ENCODE data around the gene SLC52A1.
"Not testable (repeated sequence)": the region's sequence is repeated elsewhere in the genome, so short reads cannot be mapped to it uniquely, and the experiment has no call there.

SLC52A1 gene

DNA sequence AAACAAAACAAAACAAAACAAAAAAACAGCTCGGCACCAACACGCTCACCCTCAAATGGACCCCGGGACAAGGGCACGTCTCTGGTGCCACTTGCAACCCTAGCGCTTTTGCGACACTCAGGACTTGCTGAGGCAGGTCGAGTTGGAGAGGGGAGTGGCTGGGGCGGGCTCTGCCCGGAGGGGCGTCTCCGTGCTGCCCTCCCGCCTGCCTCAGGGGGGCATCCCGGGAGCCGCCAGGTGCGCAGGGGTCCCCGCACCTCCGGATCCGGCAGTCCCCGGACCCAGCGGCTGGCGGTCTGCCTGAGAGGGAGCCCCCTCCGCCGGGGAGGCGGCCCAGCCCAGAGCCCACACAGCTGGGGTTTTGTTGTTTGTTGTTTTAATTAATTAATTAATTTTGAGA, at the start of gene SLC52A1:
TSS of gene SLC52A1 (minus strand) at position 112 of the 400 bp plus-strand sequence. CDS start 820 bp downstream, outside the sequence.
- DNase-seq = no peak

DNA sequence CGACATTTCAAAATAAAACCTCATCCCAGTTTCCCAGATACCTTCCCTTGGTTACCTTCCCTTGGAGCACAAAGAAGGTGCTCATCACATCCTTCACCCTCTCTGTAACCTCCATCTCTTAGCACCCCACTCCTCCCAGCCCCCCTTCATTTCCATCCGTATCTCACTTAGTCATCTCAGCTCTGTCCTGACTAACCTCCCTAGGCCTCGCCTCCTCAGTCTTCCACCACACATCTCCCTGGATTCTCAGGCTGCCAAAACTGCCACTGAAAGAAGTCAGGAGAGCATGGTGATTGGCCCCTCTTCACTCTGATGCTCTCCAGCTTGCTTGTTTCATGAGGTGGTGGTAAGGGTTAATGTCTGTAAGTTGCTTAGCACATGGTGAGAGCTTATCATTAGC, 45.4 kb upstream of the SLC52A1 start:
- no peak for DNase-seq

DNA sequence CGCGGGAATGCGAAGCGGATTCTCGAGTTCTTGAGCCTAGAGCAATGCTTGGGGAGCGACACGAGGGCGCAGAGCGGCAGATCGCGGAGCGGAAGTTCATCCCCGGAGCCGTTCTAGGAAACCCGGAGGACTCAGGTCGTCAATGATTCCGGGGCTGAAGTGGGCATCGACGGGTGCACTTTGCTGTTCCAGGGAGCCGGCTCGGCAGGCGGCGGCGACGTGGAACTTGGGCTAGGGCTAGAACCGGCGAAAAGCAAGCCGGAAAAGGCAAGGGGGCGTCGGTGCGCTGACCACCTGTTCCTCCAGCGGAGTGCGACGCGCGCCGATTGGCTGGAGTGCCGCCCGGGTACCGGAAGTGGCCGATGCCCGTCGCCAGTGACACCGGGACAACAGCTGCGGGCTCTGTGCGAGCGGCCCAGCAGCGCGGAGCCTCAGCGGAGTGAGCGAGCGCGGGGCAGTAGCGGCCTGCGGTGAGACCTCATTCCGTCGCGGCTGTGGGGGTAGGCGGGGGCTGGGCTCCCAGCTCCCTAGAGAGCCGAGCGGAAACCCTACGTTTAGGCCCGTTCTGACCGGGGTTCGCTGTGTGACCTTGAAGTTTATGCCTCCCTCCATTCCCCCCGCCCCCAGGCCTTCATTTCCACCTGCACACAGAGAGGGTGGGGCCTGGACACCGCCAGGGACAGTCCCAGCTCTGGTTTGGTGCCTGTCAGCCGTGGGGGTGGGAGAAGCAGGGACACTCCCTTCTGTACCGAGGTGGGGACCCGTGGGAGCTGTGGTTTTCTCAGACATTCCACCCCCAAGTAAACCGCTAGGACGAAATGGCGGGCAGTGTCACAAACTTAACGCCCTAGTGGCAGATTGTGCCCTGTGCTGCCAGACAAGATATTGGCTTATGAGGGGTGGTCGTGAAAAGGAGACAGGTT, 43.1 kb upstream of the SLC52A1 start, which contains the start of gene ZFP3:
TSS of gene ZFP3 (plus strand) at position 362 of the 923 bp plus-strand sequence. CDS start 13,038 bp downstream, outside the sequence.
- peak; percentile 83 for DNase-seq

DNA sequence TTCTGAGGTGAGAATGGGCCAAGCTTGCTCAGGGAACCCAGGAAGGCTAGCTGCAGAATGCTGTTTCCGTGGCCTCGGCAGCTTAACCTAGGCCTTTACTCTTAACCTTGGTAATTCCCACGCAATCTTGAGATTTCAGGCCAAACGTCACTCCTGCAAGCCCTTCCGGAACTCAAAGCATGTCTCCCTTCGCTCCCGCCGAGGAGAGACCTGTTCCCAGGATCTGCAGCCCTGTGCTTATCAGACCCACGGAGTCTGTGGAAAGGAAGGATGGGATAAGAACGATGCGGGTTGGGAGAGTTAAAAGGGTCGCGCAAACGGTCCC, 42.5 kb upstream of the SLC52A1 start:
- DNase-seq = no peak

DNA sequence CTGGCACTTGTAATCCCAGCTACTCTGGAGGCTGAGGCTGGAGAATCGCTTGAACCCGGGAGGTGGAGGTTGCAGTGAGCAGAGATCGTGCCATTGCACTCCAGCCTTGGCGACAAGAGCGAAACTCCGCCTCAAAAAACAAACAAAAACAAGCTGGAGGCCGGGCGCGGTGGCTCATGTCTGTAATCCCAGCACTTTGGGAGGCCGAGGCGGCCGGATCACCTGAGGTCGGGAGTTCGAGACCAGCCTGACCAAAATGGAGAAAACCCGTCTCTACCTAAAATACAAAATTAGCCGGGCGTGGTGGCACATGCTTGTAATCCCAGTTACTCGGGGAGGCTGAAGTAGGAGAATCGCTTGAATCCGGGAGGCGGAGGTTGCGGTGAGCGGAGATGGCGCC, 42.0 kb upstream of the SLC52A1 start:
- DNase-seq = not testable (repeated sequence)

DNA sequence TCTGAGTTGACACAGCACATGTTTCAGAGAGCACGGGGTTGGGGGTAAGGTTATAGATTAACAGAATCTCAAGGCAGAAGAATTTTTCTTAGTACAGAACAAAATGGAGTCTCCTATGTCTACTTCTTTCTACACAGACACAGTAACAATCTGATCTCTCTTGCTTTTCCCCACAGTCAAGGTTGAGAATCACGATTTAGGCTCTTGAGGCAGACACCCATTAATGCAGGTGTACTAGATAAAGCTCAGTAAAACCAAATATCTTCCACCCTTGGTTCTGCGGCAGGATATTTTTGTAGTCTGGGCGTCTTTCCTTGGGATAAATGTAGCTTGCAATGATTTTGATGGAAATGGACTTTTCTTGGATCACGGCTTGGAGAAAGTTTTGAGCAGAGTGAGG, 40.2 kb upstream of the SLC52A1 start:
- not testable (repeated sequence) for DNase-seq

DNA sequence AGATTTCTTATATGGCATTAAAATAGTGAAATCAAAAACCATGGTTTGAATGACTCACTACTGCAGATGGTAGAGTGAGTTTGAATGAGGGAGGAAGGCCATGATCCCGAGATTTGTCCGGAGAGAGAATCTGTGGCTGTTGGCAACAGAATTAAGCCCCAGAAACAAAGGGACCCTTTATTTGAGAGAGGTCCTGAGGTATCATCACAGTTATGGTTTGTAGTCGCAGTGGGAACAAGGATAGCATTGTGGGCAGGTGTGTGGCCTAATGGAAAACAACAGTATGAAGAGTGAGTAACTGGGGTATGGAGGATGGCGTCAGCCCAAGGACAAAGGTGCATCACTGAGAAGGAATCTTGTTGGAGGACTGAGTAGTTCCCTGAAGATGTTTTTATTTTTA, 34.5 kb upstream of the SLC52A1 start:
- DNase-seq = no peak

DNA sequence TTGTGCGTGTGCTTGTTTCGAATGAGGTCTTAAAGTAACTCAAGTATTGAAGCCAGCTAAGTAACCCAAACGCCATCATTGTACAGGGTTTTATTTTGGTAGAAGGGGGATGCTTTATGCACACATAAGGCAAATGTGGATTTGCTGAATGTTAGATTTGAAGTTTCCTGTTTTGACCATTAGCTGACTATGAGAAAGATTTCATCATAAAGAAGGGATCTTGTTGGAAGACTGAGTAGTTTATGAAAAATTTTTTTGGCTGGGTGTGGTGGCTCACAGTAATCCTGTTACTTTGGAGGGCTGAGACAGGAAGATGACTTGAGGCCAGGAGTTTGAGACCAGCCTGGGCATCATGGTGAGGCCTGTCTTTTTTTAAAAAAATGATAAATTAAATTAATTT, 33.0 kb upstream of the SLC52A1 start:
- no peak for DNase-seq

DNA sequence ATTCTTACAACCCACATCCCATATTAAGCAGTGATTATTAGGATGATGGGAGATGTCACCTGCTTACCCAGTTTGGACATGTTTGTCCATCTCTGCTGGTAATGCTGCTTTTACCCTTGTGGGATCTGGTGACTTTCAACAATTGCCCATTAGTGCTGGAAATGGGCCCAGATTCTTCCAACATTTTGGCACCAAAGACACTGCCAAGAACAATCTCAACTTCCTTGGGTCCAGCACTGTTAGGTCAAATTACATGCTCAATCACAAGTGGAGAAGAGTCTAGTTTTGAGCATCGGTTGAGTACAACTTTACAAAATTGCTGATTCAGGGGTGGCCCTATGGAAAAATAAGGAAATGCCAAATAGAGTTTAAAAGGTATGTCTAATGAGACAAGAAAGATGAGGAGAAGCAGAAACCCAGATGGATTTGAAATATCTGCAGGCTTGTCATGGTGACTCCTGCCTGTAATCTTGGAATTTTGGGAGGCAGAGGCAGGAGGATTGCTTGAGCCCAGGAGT, 30.1 kb upstream of the SLC52A1 start:
- no peak for DNase-seq

DNA sequence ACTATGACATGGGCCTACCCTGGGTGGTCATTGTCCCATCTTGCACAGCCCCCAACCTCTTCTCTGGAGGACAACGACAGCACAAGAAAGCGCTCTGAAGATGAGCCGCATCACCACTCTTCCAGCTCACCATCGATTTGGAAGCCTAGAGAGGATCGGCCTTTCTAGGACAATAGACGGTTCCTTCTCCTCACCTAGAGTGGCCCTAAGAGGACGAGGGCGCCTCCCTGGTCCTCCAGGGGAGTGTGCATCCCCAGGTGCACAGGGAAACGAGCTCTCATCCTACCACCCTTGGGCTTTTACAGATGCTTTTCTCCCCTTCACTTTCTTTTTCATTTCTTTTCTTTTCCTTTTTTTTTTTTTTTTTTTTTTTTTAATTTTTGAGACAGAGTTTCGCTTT, 20.3 kb upstream of the SLC52A1 start:
- DNase-seq = no peak

DNA sequence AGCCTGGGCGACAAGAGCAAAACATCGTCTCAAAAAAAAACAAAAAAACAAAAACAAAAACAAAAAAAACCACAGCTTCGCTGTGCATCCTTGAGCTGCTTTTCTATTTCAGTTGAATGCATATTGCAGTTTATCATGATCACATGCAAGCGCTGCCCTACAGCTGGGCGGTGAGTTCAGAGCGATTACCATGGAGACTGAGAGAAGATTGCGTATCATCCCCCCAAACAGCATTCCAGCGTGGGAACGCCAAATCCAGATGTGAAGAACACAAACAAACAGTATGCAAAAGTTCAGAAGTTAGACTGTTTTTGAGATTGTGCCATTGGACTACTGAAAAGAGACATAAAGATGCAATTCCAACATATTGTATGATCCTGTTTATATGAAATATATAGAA, 15.1 kb upstream of the SLC52A1 start:
- no peak for DNase-seq

DNA sequence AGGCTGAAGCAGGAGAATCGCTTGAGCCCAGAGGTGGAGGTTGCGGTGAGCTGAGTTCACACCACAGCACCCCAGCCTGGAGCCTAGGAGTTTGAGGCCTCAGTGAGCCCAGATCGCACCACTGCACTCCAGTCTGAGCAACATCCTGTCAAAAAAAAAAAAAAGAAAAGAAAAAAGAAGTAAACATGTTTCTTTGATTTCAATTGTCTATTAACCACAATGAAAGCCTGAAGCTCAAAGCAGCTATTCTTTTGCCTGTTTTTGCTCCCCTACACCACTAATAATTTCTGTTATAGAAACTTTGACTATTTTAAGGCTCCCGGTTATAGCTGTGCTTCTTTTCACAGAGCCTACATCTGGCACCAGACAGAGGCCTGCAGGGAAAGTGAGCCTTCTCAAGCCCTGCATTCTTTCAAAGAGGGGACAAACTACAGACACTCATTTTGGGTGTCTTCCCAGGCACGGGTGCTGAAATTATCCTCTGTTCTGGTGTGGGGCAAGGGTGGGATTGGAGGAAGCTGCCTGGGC, 14.2 kb upstream of the SLC52A1 start:
- peak; percentile 84 for DNase-seq

DNA sequence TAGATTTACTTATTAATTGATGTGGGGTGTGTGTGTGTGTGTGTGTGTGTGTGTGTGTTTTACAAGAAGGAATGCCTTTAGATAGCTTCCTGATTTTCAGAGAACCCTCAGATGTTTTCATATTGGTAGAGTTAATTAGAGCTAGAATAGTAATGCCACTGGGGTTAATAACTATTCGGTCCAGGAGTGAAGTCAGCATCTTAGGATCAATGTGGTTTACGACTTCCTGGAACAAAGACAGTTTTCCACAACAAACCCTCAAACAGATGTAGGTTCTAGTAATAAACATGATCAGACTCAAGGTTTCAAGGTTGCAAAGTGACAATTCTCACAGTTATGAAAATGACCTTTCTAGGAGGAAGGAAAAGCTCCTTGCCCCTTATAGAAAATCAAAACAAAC, 12.2 kb upstream of the SLC52A1 start:
- DNase-seq = no peak

DNA sequence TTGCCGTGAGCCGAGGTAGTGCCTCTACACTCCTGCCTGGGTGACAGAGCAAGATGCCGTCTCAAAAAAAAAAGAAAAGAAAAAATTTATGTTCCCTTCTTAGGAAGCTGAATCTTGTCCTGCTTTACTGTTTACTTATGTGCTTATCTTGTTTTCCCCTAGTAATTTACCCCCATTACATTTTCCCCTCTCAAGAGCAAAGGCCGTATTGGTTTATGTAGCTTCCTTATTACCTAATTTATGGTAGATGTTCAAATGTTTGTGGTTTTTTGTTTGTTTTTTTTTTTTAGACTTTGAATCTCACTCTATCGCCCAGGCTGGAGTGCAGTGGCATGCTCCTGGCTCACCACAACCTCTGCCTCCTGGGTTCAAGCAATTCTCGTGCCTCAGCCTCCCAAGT, 10.3 kb upstream of the SLC52A1 start:
- DNase-seq = no peak

DNA sequence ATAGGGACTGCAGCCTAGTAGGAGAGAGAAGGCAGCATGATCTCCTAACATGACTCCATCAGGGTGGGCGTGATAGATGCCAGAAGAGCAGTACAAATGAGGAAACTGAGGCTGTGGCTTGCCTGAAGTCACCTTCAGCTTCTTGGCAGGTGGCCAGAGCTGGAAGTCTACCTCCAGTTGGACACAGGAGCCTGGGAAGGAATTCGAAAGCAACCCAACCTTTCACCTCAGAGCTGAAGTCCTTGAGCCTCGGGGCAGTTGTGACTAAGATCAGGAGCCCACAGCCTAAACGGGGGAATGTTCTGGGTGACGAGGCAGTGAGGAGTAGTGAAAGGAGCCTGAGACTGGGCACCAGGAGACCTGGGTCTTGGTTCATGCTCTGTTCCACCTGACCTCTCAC, 9.4 kb upstream of the SLC52A1 start:
- no peak for DNase-seq

DNA sequence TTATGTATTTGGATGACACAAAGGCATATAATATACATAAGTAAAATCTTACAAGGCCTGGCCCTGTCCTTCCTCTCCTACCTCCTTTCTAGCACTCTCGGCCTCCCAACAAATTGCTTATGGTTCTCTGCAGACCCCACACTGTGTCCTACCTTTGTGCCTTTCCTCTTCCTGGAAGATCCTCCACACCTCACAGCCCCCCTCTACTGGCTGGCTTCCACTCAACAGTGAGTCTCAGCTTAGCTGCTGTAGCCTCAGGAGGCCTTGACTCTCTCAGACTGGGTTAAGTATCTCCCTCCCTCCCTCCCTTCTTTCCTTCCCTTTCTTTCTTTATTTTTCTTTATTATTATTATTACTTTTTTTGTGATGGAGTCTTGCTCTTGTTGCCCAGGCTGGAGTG, 8.3 kb upstream of the SLC52A1 start:
- DNase-seq = no peak

DNA sequence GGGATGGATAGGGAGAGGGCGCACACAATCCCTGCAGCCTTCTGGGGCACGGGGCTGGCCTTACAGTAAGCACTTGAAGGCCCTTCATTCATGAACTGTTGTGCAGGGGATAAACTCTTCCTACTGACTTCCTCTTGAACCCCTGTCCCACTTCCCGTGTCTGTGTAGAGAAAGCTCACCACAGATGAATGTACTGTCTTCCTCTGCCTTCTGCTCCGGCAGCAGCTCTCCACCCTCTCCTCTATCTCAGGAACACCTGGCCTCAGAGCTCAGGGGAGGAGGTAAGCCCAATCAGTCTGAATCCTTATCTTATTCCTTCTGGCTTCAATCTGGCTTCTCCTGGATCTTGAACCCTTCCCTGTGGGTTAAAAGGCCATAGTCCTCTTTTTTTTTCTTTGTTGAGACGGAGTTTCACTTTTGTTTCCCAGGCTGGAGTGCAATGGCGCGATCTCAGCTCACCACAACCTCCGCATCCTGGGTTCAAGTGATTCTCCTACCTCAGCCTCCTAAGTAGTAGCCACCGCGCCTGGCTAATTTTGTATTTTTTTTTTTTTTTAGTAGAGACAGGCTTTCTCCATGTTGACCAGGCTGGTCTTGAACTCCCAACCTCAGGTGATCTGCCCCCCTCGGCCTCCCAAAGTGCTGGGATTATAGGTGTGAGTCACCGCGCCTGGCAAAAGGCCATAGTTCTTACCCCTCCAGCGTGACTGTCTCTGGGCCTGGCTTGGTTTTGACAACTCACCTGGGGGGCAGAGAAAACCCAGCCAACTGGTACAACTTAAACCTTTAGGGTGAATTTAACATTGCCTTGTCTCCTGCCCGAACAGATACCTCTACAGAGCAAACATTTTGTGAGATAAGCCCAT, 7.2 kb upstream of the SLC52A1 start:
- no peak for DNase-seq

DNA sequence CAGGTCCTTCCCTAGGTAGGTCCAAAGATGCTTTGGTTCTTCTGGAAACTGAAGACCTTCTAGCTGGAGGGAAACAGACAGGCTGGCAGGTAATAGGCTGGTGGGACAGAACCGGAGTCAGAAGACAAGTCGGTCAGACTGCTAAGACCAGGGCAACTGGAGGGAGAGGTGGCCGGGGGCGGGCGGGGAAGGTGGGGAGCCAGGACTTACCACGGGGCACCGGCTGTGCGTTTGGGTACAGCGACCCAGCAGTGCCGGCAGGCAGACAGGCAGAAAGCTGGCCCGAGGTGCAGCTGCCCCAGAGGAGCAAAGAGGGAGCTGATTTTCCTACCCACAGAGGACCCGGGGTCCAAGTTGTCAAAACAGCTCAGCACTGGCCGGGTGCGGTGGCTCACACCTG, 575 bp downstream of the SLC52A1 start:
- DNase-seq = no peak

DNA sequence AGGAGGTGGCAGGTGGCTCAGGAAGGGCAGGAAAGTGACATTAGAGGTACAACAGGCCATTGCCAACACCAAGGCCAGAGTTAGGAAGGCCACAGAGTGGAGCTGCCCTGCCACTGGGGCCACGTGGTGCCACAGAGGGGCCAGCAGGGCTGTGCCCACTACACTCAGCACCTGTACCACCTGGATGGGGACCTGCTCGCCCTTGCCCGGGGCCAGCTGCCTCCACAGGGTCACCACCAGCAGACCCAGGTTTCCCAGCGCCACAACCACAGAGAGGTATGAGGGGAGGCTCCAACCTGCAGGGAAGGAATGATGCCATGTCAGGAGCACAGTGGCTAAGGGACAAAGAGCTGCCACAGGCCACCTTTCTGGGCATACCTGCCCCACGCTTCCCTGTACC, 1.2 kb downstream of the SLC52A1 start:
- DNase-seq = no peak

DNA sequence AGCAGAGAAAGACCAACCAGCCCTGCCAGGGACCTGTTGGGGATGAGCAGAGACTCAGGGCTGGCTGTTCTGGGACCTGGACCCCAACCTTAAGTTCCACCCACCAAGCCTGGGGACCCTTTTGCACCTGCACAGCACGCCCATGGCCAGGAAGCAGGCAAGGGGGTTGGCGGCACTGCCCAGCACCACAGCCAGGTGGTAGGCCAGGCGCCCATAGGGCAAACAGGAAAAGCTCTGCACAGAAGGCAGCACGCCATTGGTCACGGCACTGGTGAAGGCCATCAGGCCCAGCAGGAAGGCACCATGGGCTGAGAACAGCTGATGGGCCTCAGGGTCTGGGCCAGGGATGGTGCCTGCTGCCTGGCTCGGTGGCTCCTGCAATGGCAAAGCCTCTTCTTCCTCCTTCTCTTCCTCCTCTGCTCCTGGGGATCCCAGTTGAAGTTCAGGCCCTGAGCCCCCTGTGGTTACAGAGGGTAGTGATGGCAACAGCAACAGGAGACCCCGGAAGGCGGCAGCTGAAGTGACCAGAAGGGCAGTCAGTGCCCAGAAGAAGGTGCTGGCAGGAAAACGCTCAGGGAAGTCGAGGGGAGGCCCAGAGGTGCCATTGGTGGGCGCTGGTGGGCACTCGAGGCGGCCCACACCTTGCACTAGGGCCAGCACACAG, 1.7 kb downstream of the SLC52A1 start:
- no peak for DNase-seq

DNA sequence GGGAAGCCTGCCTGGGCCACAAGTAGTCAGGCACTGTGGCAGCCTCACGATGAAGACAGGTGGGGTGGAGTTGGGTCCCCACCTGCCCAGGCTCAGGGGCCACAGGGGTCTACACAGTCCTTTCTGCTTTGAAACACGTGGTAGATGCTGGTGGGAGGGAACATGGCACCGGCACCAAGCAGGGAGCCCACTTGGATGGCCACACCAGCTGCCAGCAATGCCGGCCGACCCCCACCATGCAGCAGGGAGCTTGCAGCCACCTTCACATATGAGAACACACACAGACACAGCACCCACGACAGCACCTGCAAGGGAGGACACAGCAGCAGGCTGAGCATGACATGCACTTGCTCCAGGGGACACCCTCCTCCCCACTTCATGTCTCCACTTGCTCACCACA, 2.4 kb downstream of the SLC52A1 start:
- no peak for DNase-seq

DNA sequence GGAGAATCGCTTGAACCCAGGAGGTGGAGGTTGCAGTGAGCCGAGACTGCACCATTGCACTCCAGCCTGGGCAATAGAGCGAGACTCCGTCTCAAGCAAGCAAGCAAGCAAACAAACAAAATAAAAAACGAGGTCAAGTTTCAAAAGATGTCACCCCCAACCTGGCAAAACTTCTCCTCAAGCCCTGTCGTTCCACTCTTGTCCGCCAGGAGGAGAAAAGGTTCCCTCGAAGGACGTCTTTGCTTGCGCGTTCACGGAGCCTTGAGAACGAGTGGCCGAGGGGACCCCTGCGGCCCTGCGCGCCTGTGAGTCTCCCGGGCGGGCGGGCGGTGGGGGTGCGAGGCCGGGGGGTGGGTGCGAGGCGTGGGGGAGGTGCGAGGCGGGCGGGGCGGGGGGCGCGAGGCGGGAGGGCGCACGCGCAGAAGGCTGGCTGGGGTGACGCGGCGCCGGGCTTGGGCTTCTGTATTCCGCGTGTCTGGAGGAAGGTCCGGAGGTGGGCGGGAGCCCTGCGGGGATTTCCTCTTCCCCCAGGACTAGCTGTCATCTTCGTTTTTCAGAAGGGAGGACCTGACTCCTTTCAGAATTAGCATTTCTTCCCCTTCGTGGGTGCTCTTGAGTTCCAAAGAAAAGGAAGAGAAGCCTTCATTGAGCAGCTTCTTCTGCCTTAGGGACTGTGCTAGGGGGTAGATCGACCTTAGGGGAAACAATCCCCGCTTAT, 3.7 kb downstream of the SLC52A1 start:
- peak; percentile 82 for DNase-seq
